ENCODE data around the gene AGPS. TPM values are rescaled to one million over a fixed set of nuclear protein-coding genes. Genes with fewer than 3 reads are reported as not detected.

Gene AGPS
- polyA plus RNA-seq, 1 of the 3 experiments (the other 2 are of a cell fraction) = 10.9 TPM

GRCh38 chr2:177574356-177574755 lies 181.8 kb downstream of the AGPS start:
- Histone ChIP-seq H3K4me3 (ENCODE audit: low read depth in 2 of 2, low read length in 1 of 2) (no peak overlapping the region), H3K9me2 (0 out of 2 replicates have a peak, but pooled peaks cover 3% of the 10 kb centered on the region), H4K20me1 (ENCODE audit: insufficient read depth) (no peaks in the 10 kb centered on the region), H2AFZ (ENCODE audit: low read depth) (no peak overlapping the region), H3F3A (replicated peaks; ENCODE audit: insufficient read depth) (no peaks in the 10 kb centered on the region), H3K4me1 (ENCODE audit: control insufficient read depth in 1 of 2, insufficient read depth in 2 of 2, low read depth in 1 of 2, low read length in 1 of 2) (peaks cover 3 to 5% of the 10 kb centered on the region in 2 experiments; a peak in 3 of 4 replicates), H3K36me3 (replicated peaks in 1 of 2; ENCODE audit: control insufficient read depth in 1 of 2, insufficient read depth in 2 of 2, low read length in 1 of 2) (no peaks in the 10 kb centered on the region), H3K9ac (no peak overlapping the region), H3K4me2 (no peak overlapping the region), H3K27ac (ENCODE audit: low read depth in 2 of 2, low read length in 1 of 2) (no peak overlapping the region), H3K79me2 (ENCODE audit: insufficient read depth) (no peaks in the 10 kb centered on the region), H3K27me3 (ENCODE audit: insufficient read depth) (no peaks in the 10 kb centered on the region), H3K9me3 (no peaks in the 10 kb centered on the region)
- DNase-seq = no peak
- ChIA-PET CTCF (interaction anchor here (1.2 kb wide), 1 partner anchor 23 kb away, joined by 3 read pairs; no protein-coding TSS in a partner anchor), POLR2A (no interaction called here)
- no peak for TF ChIP-seq JUND (IDR thresholded peaks at IDR 0.05)
- TF ChIP-seq NFIC (IDR thresholded peaks at IDR 0.05; ENCODE audit: borderline replicate concordance) = no peak
- no peak for TF ChIP-seq USF2 (IDR thresholded peaks at IDR 0.05; ENCODE audit: borderline replicate concordance, low read depth, low read length)
- no peak for TF ChIP-seq CTCF (IDR thresholded peaks at IDR 0.05)
- TF ChIP-seq FOXJ3 (CRISPR knock-in tag; IDR thresholded peaks at IDR 0.05) = no peak
- TF ChIP-seq REST (IDR thresholded peaks at IDR 0.05; ENCODE audit: low read depth, low read length) = no peak
- no peak for TF ChIP-seq ELF1 (IDR thresholded peaks at IDR 0.05)
- no peak for TF ChIP-seq MXI1 (IDR thresholded peaks at IDR 0.05; ENCODE audit: low read depth, low read length)
- no peak for TF ChIP-seq FOXM1 (IDR thresholded peaks at IDR 0.05; ENCODE audit: low read depth)
- no peak for TF ChIP-seq YY1 (IDR thresholded peaks at IDR 0.05; ENCODE audit: low read depth)
- TF ChIP-seq RCOR1 (IDR thresholded peaks at IDR 0.05; ENCODE audit: low read length) = no peak
- TF ChIP-seq MAX (IDR thresholded peaks at IDR 0.05; ENCODE audit: low read depth) = no peak
- no peak for TF ChIP-seq NRF1 (IDR thresholded peaks at IDR 0.05; ENCODE audit: low read depth, low read length)
- TF ChIP-seq SIN3A (IDR thresholded peaks at IDR 0.05; ENCODE audit: borderline replicate concordance, low read depth, low read length) = no peak
- no peak for TF ChIP-seq IRF3 (IDR thresholded peaks at IDR 0.05; ENCODE audit: low read depth, low read length)
- no peak for TF ChIP-seq FOSL2 (IDR thresholded peaks at IDR 0.05; ENCODE audit: borderline replicate concordance, low read depth)
- TF ChIP-seq MEF2A (IDR thresholded peaks at IDR 0.05; ENCODE audit: borderline replicate concordance, low read depth) = no peak
- TF ChIP-seq CHD2 (IDR thresholded peaks at IDR 0.05; ENCODE audit: low read length, partially characterized antibody) = no peak
- WGBS (ENCODE audit: low lambda C conversion rate) = 70% methylated on average over 7 of the region's 7 CpGs

Data from SK-N-SH (cell line).